ENCODE results near the gene PRPF38B. TPM values are rescaled to one million over a fixed set of nuclear protein-coding genes. Genes with fewer than 3 reads are reported as not detected.

The PRPF38B gene
- total and polyA plus RNA-seq, 9 of the 15 experiments (the other 6 are each of a cell fraction or from before 2014, with no cell fraction given) = 25.3 to 85.5 (median 66.4) TPM

DNA sequence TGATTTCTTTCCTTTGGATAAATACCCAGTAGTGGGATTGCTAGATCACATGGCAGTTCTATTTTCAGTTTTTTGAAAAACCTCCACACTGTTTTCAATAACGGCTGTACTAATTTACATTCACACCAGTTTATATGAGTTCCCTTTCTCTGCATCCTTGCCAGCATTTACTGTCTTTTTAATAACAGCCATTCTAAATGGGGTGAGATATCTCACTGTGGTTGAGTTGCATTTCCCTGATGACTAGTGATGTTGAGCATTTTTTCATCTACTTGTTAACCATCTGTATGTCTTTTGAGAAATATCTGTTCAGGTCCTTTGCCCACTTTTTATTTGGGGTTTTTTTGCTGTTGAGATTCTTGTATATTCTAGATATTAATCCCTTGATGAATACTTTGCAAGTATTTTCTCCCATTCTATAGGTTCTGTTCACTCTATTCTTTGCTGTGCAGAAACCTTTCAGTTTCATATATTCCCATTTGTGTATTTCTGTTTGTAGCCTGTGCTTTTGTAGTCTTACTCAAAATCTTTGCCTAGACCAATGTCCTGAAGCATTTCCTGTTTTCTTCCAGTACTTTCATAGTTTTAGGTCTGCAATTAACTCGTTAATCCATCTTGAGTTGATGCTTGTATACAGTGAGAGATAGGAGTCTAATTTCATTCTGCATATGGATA lies 38.5 kb upstream of the PRPF38B start:
- ChIA-PET POLR2A (no interaction called here), CTCF (ENCODE audit: low intra/inter-chr PET ratio) (interaction anchor here (0.6 kb wide), 1 partner anchor 139 kb away, joined by 3 read pairs; no protein-coding TSS in a partner anchor)
- Histone ChIP-seq H3K9me3 (replicated peaks; ENCODE audit: control insufficient read depth, insufficient read depth, low read depth, low read length) (no peaks in the 10 kb centered on the region), H3K36me3 (ENCODE audit: control insufficient read depth, insufficient read depth, low read length) (no peaks in the 10 kb centered on the region), H3K9ac (ENCODE audit: insufficient read depth in 1 of 2, low read depth in 2 of 2, low read length in 2 of 2) (no peak overlapping the region), H3K79me2 (ENCODE audit: control insufficient read depth, insufficient read depth, low read length) (no peaks in the 10 kb centered on the region), H3K4me2 (ENCODE audit: insufficient read depth, low read length) (no peak overlapping the region), H3K27ac (ENCODE audit: extremely low read depth, low read depth, low read length) (no peak overlapping the region), H3K27me3 (ENCODE audit: control insufficient read depth in 2 of 2, insufficient read depth in 2 of 2, low read length in 2 of 2) (peaks cover 0 to 3% of the 10 kb centered on the region in 2 experiments; a peak in 2 of 5 replicates), H2AFZ (ENCODE audit: low read depth, low read length) (no peak overlapping the region), H3K9me1 (ENCODE audit: control insufficient read depth, insufficient read depth, low read length) (no peaks in the 10 kb centered on the region), H4K20me1 (replicated peaks; ENCODE audit: control insufficient read depth, insufficient read depth, low read length) (no peaks in the 10 kb centered on the region), H3K4me1 (replicated peaks in 1 of 2; ENCODE audit: control insufficient read depth in 2 of 2, insufficient read depth in 2 of 2, low read length in 2 of 2) (no peaks in the 10 kb centered on the region; a peak in 1 of 5 replicates), H3K4me3 (no peak overlapping the region)
- no peak for ATAC-seq
- in situ Hi-C loops (cut with MboI) = no loop called here
- no TSS peak for BruUV-seq (replicated peaks)
- 0% methylated on average over 2 of the region's 2 CpGs for WGBS (ENCODE audit: insufficient coverage, low coverage, missing lambda C conversion rate)
- no peak for DNase-seq (ENCODE audit: extremely low read depth in 1 of 4, low spot score in 3 of 4)
- no peak for FAIRE-seq
- intact Hi-C loops (cut with micrococcal nuclease) = no loop called here
- no peak for TF ChIP-seq FOXJ2 (tag; IDR thresholded peaks at IDR 0.05)
- TF ChIP-seq POU5F1 (IDR thresholded peaks at IDR 0.05; ENCODE audit: borderline replicate concordance, low read depth, low read length, partially characterized antibody) = no peak
- TF ChIP-seq HNRNPL (IDR thresholded peaks at IDR 0.05; ENCODE audit: low read depth, low read length) = no peak
- TF ChIP-seq PHF21A (IDR thresholded peaks at IDR 0.05; ENCODE audit: borderline replicate concordance, low read depth) = no peak
- no peak for TF ChIP-seq ARID1B (IDR thresholded peaks at IDR 0.05)
- no peak for TF ChIP-seq SP1 (CRISPR knock-in tag; IDR thresholded peaks at IDR 0.05)
- no peak for TF ChIP-seq ZNF212 (CRISPR knock-in tag; IDR thresholded peaks at IDR 0.05)
- no peak for TF ChIP-seq POLR2G (IDR thresholded peaks at IDR 0.05; ENCODE audit: low read depth, low read length)
- TF ChIP-seq, protein P1, sequence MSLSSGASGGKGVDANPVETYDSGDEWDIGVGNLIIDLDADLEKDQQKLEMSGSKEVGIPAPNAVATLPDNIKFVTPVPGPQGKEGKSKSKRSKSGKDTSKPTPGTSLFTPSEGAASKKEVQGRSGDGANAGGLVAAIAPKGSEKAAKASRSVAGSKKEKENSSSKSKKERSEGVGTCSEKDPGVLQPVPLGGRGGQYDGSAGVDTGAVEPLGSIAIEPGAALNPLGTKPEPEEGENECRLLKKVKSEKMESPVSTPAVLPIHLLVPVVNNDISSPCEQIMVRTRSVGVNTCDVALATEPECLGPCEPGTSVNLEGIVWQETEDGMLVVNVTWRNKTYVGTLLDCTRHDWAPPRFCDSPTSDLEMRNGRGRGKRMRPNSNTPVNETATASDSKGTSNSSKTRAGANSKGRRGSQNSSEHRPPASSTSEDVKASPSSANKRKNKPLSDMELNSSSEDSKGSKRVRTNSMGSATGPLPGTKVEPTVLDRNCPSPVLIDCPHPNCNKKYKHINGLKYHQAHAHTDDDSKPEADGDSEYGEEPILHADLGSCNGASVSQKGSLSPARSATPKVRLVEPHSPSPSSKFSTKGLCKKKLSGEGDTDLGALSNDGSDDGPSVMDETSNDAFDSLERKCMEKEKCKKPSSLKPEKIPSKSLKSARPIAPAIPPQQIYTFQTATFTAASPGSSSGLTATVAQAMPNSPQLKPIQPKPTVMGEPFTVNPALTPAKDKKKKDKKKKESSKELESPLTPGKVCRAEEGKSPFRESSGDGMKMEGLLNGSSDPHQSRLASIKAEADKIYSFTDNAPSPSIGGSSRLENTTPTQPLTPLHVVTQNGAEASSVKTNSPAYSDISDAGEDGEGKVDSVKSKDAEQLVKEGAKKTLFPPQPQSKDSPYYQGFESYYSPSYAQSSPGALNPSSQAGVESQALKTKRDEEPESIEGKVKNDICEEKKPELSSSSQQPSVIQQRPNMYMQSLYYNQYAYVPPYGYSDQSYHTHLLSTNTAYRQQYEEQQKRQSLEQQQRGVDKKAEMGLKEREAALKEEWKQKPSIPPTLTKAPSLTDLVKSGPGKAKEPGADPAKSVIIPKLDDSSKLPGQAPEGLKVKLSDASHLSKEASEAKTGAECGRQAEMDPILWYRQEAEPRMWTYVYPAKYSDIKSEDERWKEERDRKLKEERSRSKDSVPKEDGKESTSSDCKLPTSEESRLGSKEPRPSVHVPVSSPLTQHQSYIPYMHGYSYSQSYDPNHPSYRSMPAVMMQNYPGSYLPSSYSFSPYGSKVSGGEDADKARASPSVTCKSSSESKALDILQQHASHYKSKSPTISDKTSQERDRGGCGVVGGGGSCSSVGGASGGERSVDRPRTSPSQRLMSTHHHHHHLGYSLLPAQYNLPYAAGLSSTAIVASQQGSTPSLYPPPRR (CRISPR knock-in tag; IDR thresholded peaks at IDR 0.05; ENCODE audit: borderline replicate concordance) = no peak
- no peak for TF ChIP-seq PYGO2 (tag; IDR thresholded peaks at IDR 0.05)
- no peak for TF ChIP-seq SMARCB1 (IDR thresholded peaks at IDR 0.05; ENCODE audit: insufficient read length, low read depth)
- TF ChIP-seq, protein P2, sequence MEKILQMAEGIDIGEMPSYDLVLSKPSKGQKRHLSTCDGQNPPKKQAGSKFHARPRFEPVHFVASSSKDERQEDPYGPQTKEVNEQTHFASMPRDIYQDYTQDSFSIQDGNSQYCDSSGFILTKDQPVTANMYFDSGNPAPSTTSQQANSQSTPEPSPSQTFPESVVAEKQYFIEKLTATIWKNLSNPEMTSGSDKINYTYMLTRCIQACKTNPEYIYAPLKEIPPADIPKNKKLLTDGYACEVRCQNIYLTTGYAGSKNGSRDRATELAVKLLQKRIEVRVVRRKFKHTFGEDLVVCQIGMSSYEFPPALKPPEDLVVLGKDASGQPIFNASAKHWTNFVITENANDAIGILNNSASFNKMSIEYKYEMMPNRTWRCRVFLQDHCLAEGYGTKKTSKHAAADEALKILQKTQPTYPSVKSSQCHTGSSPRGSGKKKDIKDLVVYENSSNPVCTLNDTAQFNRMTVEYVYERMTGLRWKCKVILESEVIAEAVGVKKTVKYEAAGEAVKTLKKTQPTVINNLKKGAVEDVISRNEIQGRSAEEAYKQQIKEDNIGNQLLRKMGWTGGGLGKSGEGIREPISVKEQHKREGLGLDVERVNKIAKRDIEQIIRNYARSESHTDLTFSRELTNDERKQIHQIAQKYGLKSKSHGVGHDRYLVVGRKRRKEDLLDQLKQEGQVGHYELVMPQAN (IDR thresholded peaks at IDR 0.05; ENCODE audit: borderline replicate concordance) = no peak

Data from K562 (cell line).